GM12891 (cell line): ENCODE data around the gene MYO1D.

Experiments used
- POLR2A ChIP-seq: IDR thresholded peaks from 2 replicates; pipeline ENCODE4 v1.6.1; 2011; ENCODE audit warnings: low read depth, low read length, control low read depth
- POLR2AphosphoS5 ChIP-seq: IDR thresholded peaks from 2 replicates; pipeline ENCODE4 v1.6.1; 2011; ENCODE audit warnings: low read depth, low read length, control low read depth
- TAF1 ChIP-seq: IDR thresholded peaks from 2 replicates; pipeline ENCODE4 v1.6.1; 2011; ENCODE audit warnings: low read depth, low read length, control low read depth

DNA sequence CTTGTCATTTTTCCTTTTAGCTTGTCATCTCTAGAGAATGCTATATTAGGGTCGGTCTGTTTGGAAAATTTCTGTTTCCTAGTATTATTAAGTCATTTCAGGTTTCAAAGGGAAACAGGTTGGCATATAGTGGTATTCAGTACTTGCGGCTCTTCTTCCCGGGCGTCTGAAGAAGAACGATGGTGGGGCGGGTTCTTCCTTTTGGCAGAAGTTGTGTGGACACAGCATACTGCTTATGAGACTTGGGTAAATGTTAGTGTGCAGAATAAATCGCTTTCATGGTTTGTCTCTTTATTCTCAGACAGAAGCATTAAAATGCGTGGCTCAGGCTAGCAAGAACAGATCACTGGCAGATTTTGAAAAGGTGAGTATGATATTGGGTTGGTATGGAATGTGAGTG is 399.7 kb downstream of the MYO1D start:
- TF ChIP-seq POLR2AphosphoS5 (no peak), POLR2A (no peak), TAF1 (no peak)
